Erythroblast (primary cell): ENCODE measurements around the gene GLIS1.

Source experiments
- GATA1 ChIP-seq: IDR thresholded peaks from 2 replicates; pipeline ENCODE4 v1.6.1; 2011; ENCODE audit warnings: low read depth, mild to moderate bottlenecking, control low read depth, low read length, moderate library complexity
- POLR2A ChIP-seq: IDR thresholded peaks from 2 replicates; pipeline ENCODE4 v1.6.1; 2011; ENCODE audit warnings: mild to moderate bottlenecking, low read length

DNA sequence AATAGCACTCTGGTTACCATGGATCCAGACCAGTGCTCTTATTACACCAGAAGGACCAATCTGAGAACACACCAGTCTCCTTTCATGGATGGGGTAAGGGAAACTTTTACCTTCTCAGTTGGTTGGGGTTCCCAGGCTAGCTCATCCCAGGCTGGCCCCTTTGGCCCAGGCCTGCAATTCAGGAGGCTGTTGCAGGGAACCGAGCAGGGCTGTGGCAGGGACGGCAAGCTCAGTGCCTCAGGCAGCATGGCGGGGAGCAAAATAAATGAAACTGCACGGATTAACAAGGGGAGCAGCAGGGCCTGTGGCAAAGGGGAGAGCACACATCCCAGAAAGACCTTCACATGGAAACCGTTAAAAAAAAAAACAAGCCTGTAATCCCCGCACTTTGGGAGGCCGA, 222.8 kb downstream of the GLIS1 start:
- TF ChIP-seq POLR2A (no peak), GATA1 (no peak)
